ENCODE measurements around the gene FMNL3. TPM values are rescaled to one million over a fixed set of nuclear protein-coding genes. Genes with fewer than 3 reads are reported as not detected.

Gene FMNL3
- total RNA-seq, 1 donor from 2014 or later: 11.0 TPM

DNA sequence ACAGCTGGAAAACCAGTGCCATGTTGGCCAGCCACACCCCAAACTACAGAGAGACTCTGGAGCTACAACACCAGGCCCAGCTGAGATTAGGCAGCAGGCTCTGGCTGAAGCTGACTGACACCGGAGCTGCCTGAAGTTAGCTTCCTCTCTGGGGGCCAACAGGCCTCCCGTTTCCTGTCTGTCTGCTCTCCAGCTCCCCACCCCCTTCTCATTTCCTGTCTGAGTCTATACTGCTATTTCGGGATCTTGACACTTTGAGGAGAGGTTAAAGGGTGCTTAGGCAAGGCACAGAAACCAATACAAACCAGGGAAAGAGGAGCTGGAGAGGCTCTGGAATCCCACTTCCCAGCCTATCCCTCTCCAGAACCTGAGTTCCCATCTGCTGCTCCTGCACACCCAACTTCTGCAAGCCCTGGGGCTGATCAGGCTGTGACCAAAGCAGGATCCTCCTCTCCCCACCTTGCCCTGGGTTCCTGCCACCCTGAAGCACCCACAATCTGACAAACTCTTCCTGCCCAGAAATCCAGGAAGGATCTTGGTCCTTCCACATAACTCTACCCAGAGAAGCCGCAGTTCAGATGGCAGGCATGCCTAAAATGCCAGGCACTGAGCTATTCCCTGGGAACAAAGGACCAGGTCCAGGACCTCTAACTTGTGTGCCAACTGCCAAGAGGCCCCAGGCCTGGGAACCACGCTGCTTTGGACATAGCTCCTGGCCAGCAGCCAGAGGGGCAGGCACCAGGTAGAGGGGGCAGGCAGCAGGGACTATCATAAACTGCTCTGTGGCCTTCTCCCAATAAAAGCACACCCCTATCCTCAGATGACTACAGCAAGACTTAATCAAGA lies 44.0 kb downstream of the FMNL3 start:
- H3K9me3 ChIP-seq: no peaks in the 10 kb centered on the region
- no peaks in the 10 kb centered on the region for H3K27me3 ChIP-seq
- peak; percentile 49 to 57 for TF ChIP-seq POLR2AphosphoS5 (IDR thresholded peaks at IDR 0.05; ENCODE audit: insufficient read depth in 1 of 2, low read depth in 1 of 2)
- no peak for TF ChIP-seq CTCF (IDR thresholded peaks at IDR 0.05)
- no peak for DNase-seq (ENCODE audit: extremely low spot score in 2 of 2)
- H3K36me3 ChIP-seq: no peaks in the 10 kb centered on the region
- intact Hi-C loops (cut with DNase I): no loop called here
- no peak overlapping the region for H3K4me3 ChIP-seq
- H3K4me1 ChIP-seq: peaks cover 33% of the 10 kb centered on the region
- peak overlapping the region; percentile 72 for H3K27ac ChIP-seq

GRCh38 chr12:49661746-49662145 lies 45.5 kb downstream of the FMNL3 start:
- TF ChIP-seq CTCF (IDR thresholded peaks at IDR 0.05) (no peak), POLR2A (IDR thresholded peaks at IDR 0.05) (no peak), POLR2AphosphoS5 (IDR thresholded peaks at IDR 0.05; ENCODE audit: insufficient read depth in 1 of 2, low read depth in 1 of 2) (no peak)

DNA sequence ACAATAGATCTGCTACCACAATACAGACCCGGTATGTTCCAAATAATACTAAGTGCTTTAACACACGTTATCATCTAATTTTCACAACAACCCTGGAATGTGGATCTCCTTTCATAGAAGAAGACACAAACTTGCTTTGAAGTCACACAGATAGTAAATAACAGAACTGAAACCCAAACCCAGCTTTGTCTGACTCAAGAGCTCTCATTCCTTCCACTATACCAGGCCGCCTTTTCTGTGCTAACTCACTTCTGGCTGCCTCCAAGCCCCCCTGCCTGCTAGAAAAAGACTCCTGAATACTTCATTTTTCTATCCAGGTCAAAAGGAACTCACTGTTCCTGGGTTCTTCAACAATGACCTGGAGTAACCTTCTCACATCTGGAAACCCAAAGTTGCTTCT lies 46.0 kb downstream of the FMNL3 start:
- no peak for DNase-seq (ENCODE audit: extremely low spot score in 2 of 2)
- Histone ChIP-seq H3K4me1 (peaks cover 33% of the 10 kb centered on the region), H3K4me3 (no peak overlapping the region), H3K36me3 (peaks cover 0 to 7% of the 10 kb centered on the region in 2 donors), H3K27me3 (no peaks in the 10 kb centered on the region), H3K27ac (no peak overlapping the region), H3K9me3 (no peaks in the 10 kb centered on the region)
- intact Hi-C loops (cut with DNase I): no loop called here
- TF ChIP-seq CTCF (IDR thresholded peaks at IDR 0.05) (no peak), POLR2A (IDR thresholded peaks at IDR 0.05) (no peak), POLR2AphosphoS5 (IDR thresholded peaks at IDR 0.05; ENCODE audit: insufficient read depth in 1 of 2, low read depth in 1 of 2) (no peak)

More at GRCh38 chr12:49661746-49662145, 45.5 kb downstream of the FMNL3 start:
- H3K4me3 ChIP-seq: no peak overlapping the region
- H3K4me1 ChIP-seq: peaks cover 33% of the 10 kb centered on the region
- H3K27me3 ChIP-seq: no peaks in the 10 kb centered on the region
- H3K27ac ChIP-seq: no peak overlapping the region
- no peak for DNase-seq (ENCODE audit: extremely low spot score in 2 of 2)
- H3K36me3 ChIP-seq: peaks cover 0 to 1% of the 10 kb centered on the region in 2 donors
- no peaks in the 10 kb centered on the region for H3K9me3 ChIP-seq
- intact Hi-C loops (cut with DNase I): no loop called here

DNA sequence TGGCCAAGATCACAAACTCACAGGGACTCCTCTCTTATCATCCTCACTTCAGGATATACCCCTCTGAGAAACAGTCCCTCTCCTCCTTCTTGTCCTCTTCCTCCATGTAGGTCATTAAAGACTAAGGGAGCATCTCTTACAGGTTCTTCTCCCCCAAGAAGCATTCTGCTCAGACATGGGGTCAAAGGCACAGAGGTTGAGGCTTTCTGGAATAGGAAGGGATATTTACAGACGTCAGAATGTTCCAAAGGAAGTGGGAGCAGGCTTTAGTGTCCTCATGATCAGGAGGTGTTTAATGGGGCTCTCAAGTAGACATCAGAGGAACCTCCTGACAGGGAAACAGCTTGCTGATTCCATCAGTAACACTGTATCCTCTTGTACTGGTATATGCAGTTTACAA lies 47.5 kb downstream of the FMNL3 start:
- no peak for DNase-seq (ENCODE audit: extremely low spot score in 2 of 2)
- TF ChIP-seq POLR2A (IDR thresholded peaks at IDR 0.05) (no peak), CTCF (IDR thresholded peaks at IDR 0.05) (no peak), POLR2AphosphoS5 (IDR thresholded peaks at IDR 0.05; ENCODE audit: insufficient read depth in 1 of 2, low read depth in 1 of 2) (no peak)
- H3K27me3 ChIP-seq: no peaks in the 10 kb centered on the region
- peaks cover 31% of the 10 kb centered on the region for H3K4me1 ChIP-seq
- intact Hi-C loops (cut with DNase I): no loop called here
- no peak overlapping the region for H3K27ac ChIP-seq
- H3K9me3 ChIP-seq: no peaks in the 10 kb centered on the region
- peaks cover 0 to 7% of the 10 kb centered on the region in 2 donors for H3K36me3 ChIP-seq
- H3K4me3 ChIP-seq: no peak overlapping the region

DNA sequence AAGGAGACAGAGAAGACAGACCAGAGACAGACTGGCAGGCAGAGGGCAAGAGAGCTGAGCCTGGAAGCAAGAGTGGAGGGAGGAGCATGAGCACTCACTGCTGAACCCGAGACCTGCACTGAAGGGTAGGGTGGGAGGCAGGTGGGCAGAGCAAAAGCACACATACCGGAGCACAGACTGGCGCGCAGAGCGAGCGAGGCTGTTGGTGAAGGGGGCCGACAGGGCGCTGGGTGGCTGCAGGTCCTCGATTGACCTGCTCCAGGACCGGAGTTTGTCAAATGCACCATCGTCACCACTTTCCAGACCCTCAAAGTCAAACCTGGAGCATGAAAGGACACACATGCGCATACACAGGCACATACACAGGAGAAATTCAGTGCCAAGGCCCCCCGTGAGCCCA lies 48.9 kb downstream of the FMNL3 start:
- no peak overlapping the region for H3K4me3 ChIP-seq
- intact Hi-C loops (cut with DNase I): no loop called here
- no peak overlapping the region for H3K27ac ChIP-seq
- TF ChIP-seq POLR2A (IDR thresholded peaks at IDR 0.05): no peak
- no peak for DNase-seq (ENCODE audit: extremely low spot score in 2 of 2)
- peaks cover 0 to 13% of the 10 kb centered on the region in 2 donors for H3K36me3 ChIP-seq
- peaks cover 16% of the 10 kb centered on the region for H3K4me1 ChIP-seq
- no peaks in the 10 kb centered on the region for H3K9me3 ChIP-seq
- H3K27me3 ChIP-seq: no peaks in the 10 kb centered on the region

All from vagina (tissue), 2 donors.